ENCODE results near the gene GLS2.

DNA sequence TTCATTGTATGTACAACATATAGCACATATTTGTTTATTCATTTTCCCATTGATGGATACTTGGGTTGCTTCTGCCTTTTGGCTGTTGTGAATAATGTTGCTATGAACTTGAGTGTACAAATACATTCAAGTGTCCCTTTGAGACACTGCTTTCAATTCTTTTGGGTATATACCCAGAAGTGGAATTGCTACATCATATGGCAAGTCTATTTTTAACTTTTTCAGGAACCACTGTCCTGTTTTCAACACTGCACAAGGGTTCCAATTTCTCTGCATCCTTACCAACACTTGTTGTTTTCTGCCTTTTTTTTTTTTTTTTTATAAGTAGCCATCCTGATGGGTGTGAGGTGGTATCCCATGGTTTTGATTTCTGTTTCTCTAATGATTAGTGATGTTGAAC is 49.6 kb upstream of the GLS2 start:
- TF ChIP-seq, protein P1, sequence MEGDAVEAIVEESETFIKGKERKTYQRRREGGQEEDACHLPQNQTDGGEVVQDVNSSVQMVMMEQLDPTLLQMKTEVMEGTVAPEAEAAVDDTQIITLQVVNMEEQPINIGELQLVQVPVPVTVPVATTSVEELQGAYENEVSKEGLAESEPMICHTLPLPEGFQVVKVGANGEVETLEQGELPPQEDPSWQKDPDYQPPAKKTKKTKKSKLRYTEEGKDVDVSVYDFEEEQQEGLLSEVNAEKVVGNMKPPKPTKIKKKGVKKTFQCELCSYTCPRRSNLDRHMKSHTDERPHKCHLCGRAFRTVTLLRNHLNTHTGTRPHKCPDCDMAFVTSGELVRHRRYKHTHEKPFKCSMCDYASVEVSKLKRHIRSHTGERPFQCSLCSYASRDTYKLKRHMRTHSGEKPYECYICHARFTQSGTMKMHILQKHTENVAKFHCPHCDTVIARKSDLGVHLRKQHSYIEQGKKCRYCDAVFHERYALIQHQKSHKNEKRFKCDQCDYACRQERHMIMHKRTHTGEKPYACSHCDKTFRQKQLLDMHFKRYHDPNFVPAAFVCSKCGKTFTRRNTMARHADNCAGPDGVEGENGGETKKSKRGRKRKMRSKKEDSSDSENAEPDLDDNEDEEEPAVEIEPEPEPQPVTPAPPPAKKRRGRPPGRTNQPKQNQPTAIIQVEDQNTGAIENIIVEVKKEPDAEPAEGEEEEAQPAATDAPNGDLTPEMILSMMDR (conservative IDR thresholded peaks at IDR 0.05) = no peak
- no peak for TF ChIP-seq ZFX (IDR thresholded peaks at IDR 0.05)

All from C4-2B (cell line).